Endothelial cell of umbilical vein (primary cell): ENCODE results near the gene GPNMB. TPM values are rescaled to one million over a fixed set of nuclear protein-coding genes. Genes with fewer than 3 reads are reported as not detected.

ENCODE experiments used
- BruUV-seq: library from RNA; stranded (reverse); fragments of 400-500 nt; replicated peaks from 2 replicates; lab custom pipeline; 2021; lab: Mats Ljungman, UMichigan
- CTCF ChIA-PET: fragments of 300-600, 350-600 bp; sonication (Branson Sonifier 250); formaldehyde crosslinking; loops from one replicate; lab custom pipeline; 2021; ENCODE audit warnings: antibody characterized with exemption, inconsistent platforms; lab: Charles Lee
- POLR2A ChIA-PET: fragments of 300-600, 350-600 bp; sonication (Branson Sonifier 250); formaldehyde crosslinking; loops from one replicate; lab custom pipeline; 2021; ENCODE audit warnings: antibody characterized with exemption, inconsistent platforms; lab: Charles Lee
- DNase-seq: peaks from one replicate; pipeline ENCODE4 v3.0.0-alpha.2; 2011; ENCODE audit warnings: low read depth, low spot score
- FAIRE-seq: peaks from 2 replicates; lab custom pipeline; 2011; peaks lifted over from hg19 to GRCh38; lab: Jason Lieb, UNC
- H2AFZ ChIP-seq: 2 replicates; pipeline ENCODE4 v1.6.0; 2012; ENCODE audit warnings: low read depth, low read length, control low read depth, inconsistent platforms
- H3K27ac ChIP-seq: 2 replicates; pipeline ENCODE4 v1.5.1; 2011; ENCODE audit warnings: low read depth, mild to moderate bottlenecking, control low read depth, low read length, moderate library complexity; ENCODE audit not compliant: insufficient read depth
- H3K27me3 ChIP-seq, 2 experiments: 2 replicates each; pipeline versions ENCODE4 v1.6.0 to v1.6.1; 2011; ENCODE audit warnings: low read length in 2 of 2, mixed read lengths in 1 of 2; ENCODE audit not compliant: control insufficient read depth in 2 of 2, insufficient read depth in 2 of 2
- H3K36me3 ChIP-seq, 2 experiments: 2 replicates in 1 of 2; 3 replicates in 1 of 2; pipeline ENCODE4 v1.5.1; 2011; ENCODE audit warnings: low read length in 2 of 2, mild to moderate bottlenecking in 1 of 2, moderate library complexity in 1 of 2; ENCODE audit not compliant: control insufficient read depth in 2 of 2, insufficient read depth in 2 of 2; ENCODE audit errors: extremely low read depth in 1 of 2
- H3K4me1 ChIP-seq: 3 replicates; pipeline ENCODE4 v1.5.1; 2011; ENCODE audit warnings: mild to moderate bottlenecking, low read length; ENCODE audit not compliant: control insufficient read depth, insufficient read depth; ENCODE audit errors: extremely low read depth
- H3K4me2 ChIP-seq: 2 replicates; pipeline ENCODE4 v1.6.1; 2011; ENCODE audit warnings: low read length, control low read depth, mixed read lengths; ENCODE audit not compliant: insufficient read depth
- H3K4me3 ChIP-seq, 3 experiments: fragments of 200-600 bp in 1 of 3; sonication (generic), shearing (Covaris generic) in 1 of 3; replicated peaks in 1 of 3; 2 replicates each; pipeline ENCODE4 v1.5.1; 2011 to 2016; ENCODE audit warnings: control low read depth in 3 of 3, low read length in 3 of 3, mild to moderate bottlenecking in 2 of 3, inconsistent platforms in 1 of 3, low read depth in 1 of 3, moderate library complexity in 1 of 3; ENCODE audit not compliant: insufficient read depth in 1 of 3
- H3K79me2 ChIP-seq: 2 replicates; pipeline ENCODE4 v1.6.0; 2012; ENCODE audit warnings: low read length, inconsistent platforms; ENCODE audit not compliant: control insufficient read depth, insufficient read depth
- H3K9ac ChIP-seq: replicated peaks from 2 replicates; pipeline ENCODE3; 2011; ENCODE audit warnings: low read length, control low read depth; ENCODE audit not compliant: insufficient read depth; ENCODE audit errors: extremely low read depth
- H3K9me1 ChIP-seq: replicated peaks from 3 replicates; pipeline ENCODE4 v1.6.0; 2011; ENCODE audit warnings: mild to moderate bottlenecking, low read length; ENCODE audit not compliant: control insufficient read depth, insufficient read depth; ENCODE audit errors: extremely low read depth
- H3K9me3 ChIP-seq: replicated peaks from 2 replicates; pipeline ENCODE4 v1.5.1; 2012; ENCODE audit warnings: low read length, inconsistent platforms; ENCODE audit not compliant: control insufficient read depth, insufficient read depth
- H4K20me1 ChIP-seq: replicated peaks from 2 replicates; pipeline ENCODE3; 2011; ENCODE audit warnings: mild to moderate bottlenecking, low read length; ENCODE audit not compliant: control insufficient read depth, insufficient read depth; ENCODE audit errors: extremely low read depth
- EZH2 ChIP-seq: IDR thresholded peaks from 2 replicates; pipeline ENCODE4 v1.6.1; 2012; ENCODE audit warnings: borderline replicate concordance, low read depth, mild to moderate bottlenecking, moderate library complexity, low read length, inconsistent platforms; ENCODE audit not compliant: severe bottlenecking
- FOS ChIP-seq: IDR thresholded peaks from 2 replicates; pipeline ENCODE4 v1.6.1; 2011; ENCODE audit warnings: mild to moderate bottlenecking, low read length, moderate library complexity, borderline replicate concordance; ENCODE audit not compliant: insufficient read depth
- GATA2 ChIP-seq: IDR thresholded peaks from 2 replicates; pipeline ENCODE4 v1.7.0; 2011; ENCODE audit warnings: low read depth, mild to moderate bottlenecking, moderate library complexity, mixed read lengths, low read length; ENCODE audit not compliant: insufficient read length, insufficient read depth
- JUN ChIP-seq: IDR thresholded peaks from 2 replicates; pipeline ENCODE4 v1.6.1; 2011; ENCODE audit warnings: borderline replicate concordance, low read depth; ENCODE audit not compliant: insufficient read length, insufficient read depth
- MYC ChIP-seq: IDR thresholded peaks from one replicate; pipeline ENCODE4 v1.6.1; 2011; ENCODE audit warnings: mild to moderate bottlenecking, low read depth, low read length
- POLR2A ChIP-seq: IDR thresholded peaks from 2 replicates; pipeline ENCODE4 v1.6.1; 2012; ENCODE audit warnings: low read depth, mild to moderate bottlenecking, control low read depth, low read length
- POLR2AphosphoS5 ChIP-seq: IDR thresholded peaks from 2 replicates; pipeline ENCODE4 v1.6.1; 2012; ENCODE audit warnings: low read depth, mild to moderate bottlenecking, control low read depth, low read length, moderate library complexity; ENCODE audit not compliant: insufficient read depth
- dilution Hi-C: fragments of 300-500 bp; cut with MboI; formaldehyde crosslinking; loops from one replicate; pipeline ENCODE4 v1.15.0; 2019; ENCODE audit warnings: low sequenced_read_pairs; ENCODE audit not compliant: extremely low pct_ligation_motif_present
- intact Hi-C: fragments of 100-400 bp; cut with micrococcal nuclease; formaldehyde crosslinking; loops from one replicate; pipeline ENCODE4 v1.10.0; 2022
- polyA plus RNA-seq, 4 experiments: library from polyadenylated mRNA; depleted of rRNA in 3 of 4; stranded (reverse) in 3 of 4; unstranded in 1 of 4; fragments of >200 nt; gene quantifications; 2 replicates each; pipeline versions ENCODE4 v1.2.1 to v1.2.3, GENCODE V29; 2011 to 2012; ENCODE audit warnings: missing spikeins in 1 of 4
- total RNA-seq: library from RNA; stranded (reverse); gene quantifications from 2 replicates; pipeline ENCODE4 v1.2.3, GENCODE V29; 2021
- TF ChIP-seq, protein P1 (sequence below): IDR thresholded peaks from 2 replicates; pipeline ENCODE4 v1.6.1; 2011; ENCODE audit not compliant: insufficient read depth, insufficient read length
- TF ChIP-seq, protein P2 (sequence below), 2 donors: IDR thresholded peaks; 1 replicate in 1 of 2; 2 replicates in 1 of 2; pipeline ENCODE4 v1.5.1; 2011; ENCODE audit warnings: low read length in 2 of 2, mild to moderate bottlenecking in 2 of 2, moderate library complexity in 2 of 2, control low read depth in 1 of 2, inconsistent platforms in 1 of 2, low read depth in 1 of 2; ENCODE audit not compliant: insufficient read depth in 1 of 2; ENCODE audit errors: extremely low read depth in 1 of 2

The GPNMB gene
- total and polyA plus RNA-seq, 2 donors (not counting 3 experiments of a cell fraction or from before 2014, with no cell fraction given) = 0.29 to 0.33 TPM

DNA sequence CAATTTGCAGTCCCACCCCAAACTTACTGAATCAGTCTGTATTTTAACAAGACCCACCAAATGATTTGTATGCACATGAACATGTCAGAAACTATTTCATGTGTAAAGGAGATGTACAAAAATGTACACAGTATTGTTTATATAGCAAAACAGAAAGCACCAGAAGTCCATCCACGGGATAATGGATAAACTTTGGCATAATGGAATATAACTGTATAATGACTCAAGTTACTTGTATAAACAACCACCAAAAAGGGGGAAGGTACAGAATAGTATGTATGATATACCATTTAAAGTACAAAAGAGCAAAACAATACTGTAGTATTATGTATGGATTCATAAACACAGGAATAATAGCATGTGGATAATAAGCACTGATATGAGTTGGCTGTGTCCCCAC lies 42.3 kb upstream of the GPNMB start:
- no peak overlapping the region for H3K4me2 ChIP-seq
- no peak overlapping the region for H2AFZ ChIP-seq
- H3K9me3 ChIP-seq = no peaks in the 10 kb centered on the region
- POLR2A ChIA-PET = no interaction called here
- H3K4me3 ChIP-seq = no peak overlapping the region
- peaks cover 7 to 10% of the 10 kb centered on the region in 2 experiments for H3K36me3 ChIP-seq
- FAIRE-seq = no peak
- intact Hi-C loops (no loop called here), dilution Hi-C loops (no loop called here)
- no peaks in the 10 kb centered on the region for H3K79me2 ChIP-seq
- H3K4me1 ChIP-seq = no peaks in the 10 kb centered on the region
- CTCF ChIA-PET = interaction anchor here (1.0 to 1.8 kb wide), 2 partner anchors 10 to 19 kb away, joined by 4 to 6 read pairs; no protein-coding TSS in a partner anchor
- no peaks in the 10 kb centered on the region for H4K20me1 ChIP-seq
- no peak for DNase-seq
- H3K9me1 ChIP-seq = no peaks in the 10 kb centered on the region
- no peak overlapping the region for H3K27ac ChIP-seq
- BruUV-seq = no TSS peak
- TF ChIP-seq POLR2A (no peak), JUN (no peak), POLR2AphosphoS5 (no peak), FOS (no peak), MYC (no peak), EZH2 (no peak), GATA2 (no peak)
- TF ChIP-seq, protein P1, sequence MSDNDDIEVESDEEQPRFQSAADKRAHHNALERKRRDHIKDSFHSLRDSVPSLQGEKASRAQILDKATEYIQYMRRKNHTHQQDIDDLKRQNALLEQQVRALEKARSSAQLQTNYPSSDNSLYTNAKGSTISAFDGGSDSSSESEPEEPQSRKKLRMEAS = no peak
- TF ChIP-seq, protein P2, sequence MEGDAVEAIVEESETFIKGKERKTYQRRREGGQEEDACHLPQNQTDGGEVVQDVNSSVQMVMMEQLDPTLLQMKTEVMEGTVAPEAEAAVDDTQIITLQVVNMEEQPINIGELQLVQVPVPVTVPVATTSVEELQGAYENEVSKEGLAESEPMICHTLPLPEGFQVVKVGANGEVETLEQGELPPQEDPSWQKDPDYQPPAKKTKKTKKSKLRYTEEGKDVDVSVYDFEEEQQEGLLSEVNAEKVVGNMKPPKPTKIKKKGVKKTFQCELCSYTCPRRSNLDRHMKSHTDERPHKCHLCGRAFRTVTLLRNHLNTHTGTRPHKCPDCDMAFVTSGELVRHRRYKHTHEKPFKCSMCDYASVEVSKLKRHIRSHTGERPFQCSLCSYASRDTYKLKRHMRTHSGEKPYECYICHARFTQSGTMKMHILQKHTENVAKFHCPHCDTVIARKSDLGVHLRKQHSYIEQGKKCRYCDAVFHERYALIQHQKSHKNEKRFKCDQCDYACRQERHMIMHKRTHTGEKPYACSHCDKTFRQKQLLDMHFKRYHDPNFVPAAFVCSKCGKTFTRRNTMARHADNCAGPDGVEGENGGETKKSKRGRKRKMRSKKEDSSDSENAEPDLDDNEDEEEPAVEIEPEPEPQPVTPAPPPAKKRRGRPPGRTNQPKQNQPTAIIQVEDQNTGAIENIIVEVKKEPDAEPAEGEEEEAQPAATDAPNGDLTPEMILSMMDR (IDR thresholded peaks at IDR 0.05; ENCODE audit: extremely low read depth in 1 of 2, insufficient read depth in 1 of 2, low read depth in 1 of 2, low read length in 2 of 2) = no peak
- no peaks in the 10 kb centered on the region for H3K27me3 ChIP-seq
- H3K9ac ChIP-seq = no peak overlapping the region
